Activated CD4-positive, alpha-beta T cell treated with anti-CD3 and anti-CD28 coated beads, Interleukin-2, amount 10 ng/mL, durations not matched to agents 24 days and 14 days (primary cell): ENCODE data around the gene OR10W1. TPM values are rescaled to one million over a fixed set of nuclear protein-coding genes. Genes with fewer than 3 reads are reported as not detected.

ENCODE experiments used
- total RNA-seq: library from RNA; stranded (reverse); gene quantifications from 2 replicates; pipeline ENCODE4 v1.2.3, GENCODE V29; 2022

OR10W1 gene
- total RNA-seq, 1 donor from 2014 or later: not detected

Other genes with a start within 250 kb of the OR10W1 start
- gene OR9Q1, start 244.4 kb downstream of the OR10W1 start, total RNA-seq: not detected in 2 replicates
- gene OR6Q1, start 237.3 kb downstream of the OR10W1 start, total RNA-seq: not detected in 2 replicates
- not detected in 2 replicates for gene OR9I1, start 142.7 kb downstream of the OR10W1 start, total RNA-seq
- gene OR9Q2, start 79.2 kb downstream of the OR10W1 start, total RNA-seq: not detected in 2 replicates
- gene OR1S2, start 64.1 kb downstream of the OR10W1 start, total RNA-seq: not detected in 2 replicates
- not detected in 2 replicates for gene OR1S1, start 55.5 kb downstream of the OR10W1 start, total RNA-seq
- not detected in 2 replicates for gene OR10Q1, start 39.3 kb downstream of the OR10W1 start, total RNA-seq
- gene OR5B17, start 90.8 kb upstream of the OR10W1 start, total RNA-seq: not detected in 2 replicates
- not detected in 2 replicates for gene OR5B3, start 138.6 kb upstream of the OR10W1 start, total RNA-seq
- gene OR5B2, start 159.9 kb upstream of the OR10W1 start, total RNA-seq: not detected in 2 replicates
- gene OR5B12, start 174.0 kb upstream of the OR10W1 start, total RNA-seq: not detected in 2 replicates
- not detected in 2 replicates for gene OR5B21, start 239.8 kb upstream of the OR10W1 start, total RNA-seq